ENCODE data around the gene GPR157.

GRCh38 chr1:9174243-9174642 lies 45.3 kb upstream of the GPR157 start:
- TF ChIP-seq CTCF (conservative IDR thresholded peaks at IDR 0.05; ENCODE audit: low read length), result no peak
- no peak for TF ChIP-seq EZH2phosphoT487 (IDR thresholded peaks at IDR 0.05; ENCODE audit: borderline replicate concordance, low read depth, low read length)
